GM12872 (cell line): ENCODE measurements around the gene TSPAN2.

Experiments
- TF ChIP-seq, protein P1 (sequence below): IDR thresholded peaks from 3 replicates; pipeline ENCODE4 v1.5.1; 2011; ENCODE audit warnings: low read depth, mild to moderate bottlenecking, low read length, moderate library complexity; ENCODE audit not compliant: insufficient read depth

TSPAN2 gene

GRCh38 chr1:115074839-115075534, 14.3 kb downstream of the TSPAN2 start:
- TF ChIP-seq, protein P1, sequence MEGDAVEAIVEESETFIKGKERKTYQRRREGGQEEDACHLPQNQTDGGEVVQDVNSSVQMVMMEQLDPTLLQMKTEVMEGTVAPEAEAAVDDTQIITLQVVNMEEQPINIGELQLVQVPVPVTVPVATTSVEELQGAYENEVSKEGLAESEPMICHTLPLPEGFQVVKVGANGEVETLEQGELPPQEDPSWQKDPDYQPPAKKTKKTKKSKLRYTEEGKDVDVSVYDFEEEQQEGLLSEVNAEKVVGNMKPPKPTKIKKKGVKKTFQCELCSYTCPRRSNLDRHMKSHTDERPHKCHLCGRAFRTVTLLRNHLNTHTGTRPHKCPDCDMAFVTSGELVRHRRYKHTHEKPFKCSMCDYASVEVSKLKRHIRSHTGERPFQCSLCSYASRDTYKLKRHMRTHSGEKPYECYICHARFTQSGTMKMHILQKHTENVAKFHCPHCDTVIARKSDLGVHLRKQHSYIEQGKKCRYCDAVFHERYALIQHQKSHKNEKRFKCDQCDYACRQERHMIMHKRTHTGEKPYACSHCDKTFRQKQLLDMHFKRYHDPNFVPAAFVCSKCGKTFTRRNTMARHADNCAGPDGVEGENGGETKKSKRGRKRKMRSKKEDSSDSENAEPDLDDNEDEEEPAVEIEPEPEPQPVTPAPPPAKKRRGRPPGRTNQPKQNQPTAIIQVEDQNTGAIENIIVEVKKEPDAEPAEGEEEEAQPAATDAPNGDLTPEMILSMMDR: no peak

GRCh38 chr1:115073298-115074087, 15.8 kb downstream of the TSPAN2 start:
- TF ChIP-seq, protein P1: no peak

GRCh38 chr1:115071012-115071664, 18.2 kb downstream of the TSPAN2 start:
- TF ChIP-seq, protein P1: no peak

DNA sequence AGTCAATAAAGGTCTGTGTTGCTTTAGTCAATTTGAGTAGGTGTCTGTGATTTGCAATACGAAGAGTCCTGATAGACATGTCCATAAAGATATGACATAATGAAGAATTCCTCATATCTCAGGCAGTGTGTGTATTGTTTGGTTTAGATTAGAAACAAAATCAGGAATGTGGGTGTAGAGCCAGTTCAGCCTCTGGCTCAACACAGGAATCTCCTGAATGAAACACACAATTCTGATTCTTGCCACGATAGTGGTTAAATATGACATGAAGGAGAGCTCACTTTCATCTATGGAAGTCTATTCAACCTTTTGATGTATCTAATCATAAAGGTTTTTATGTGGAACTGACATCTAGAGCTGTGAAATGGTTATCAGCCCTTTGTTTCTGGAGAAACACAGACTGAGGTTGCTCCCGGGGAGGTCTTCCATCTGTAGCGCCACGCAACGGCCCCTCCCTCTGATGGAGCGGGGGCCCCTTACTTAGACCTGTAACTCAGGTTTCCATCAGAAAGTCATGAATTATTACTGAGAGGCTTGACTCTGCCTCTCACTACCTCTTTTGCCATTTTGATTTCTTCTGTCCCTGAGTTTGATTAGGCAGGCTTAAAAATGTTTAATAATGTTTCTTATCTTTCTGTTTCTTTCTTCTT, 19.5 kb downstream of the TSPAN2 start:
- TF ChIP-seq, protein P1: no peak

DNA sequence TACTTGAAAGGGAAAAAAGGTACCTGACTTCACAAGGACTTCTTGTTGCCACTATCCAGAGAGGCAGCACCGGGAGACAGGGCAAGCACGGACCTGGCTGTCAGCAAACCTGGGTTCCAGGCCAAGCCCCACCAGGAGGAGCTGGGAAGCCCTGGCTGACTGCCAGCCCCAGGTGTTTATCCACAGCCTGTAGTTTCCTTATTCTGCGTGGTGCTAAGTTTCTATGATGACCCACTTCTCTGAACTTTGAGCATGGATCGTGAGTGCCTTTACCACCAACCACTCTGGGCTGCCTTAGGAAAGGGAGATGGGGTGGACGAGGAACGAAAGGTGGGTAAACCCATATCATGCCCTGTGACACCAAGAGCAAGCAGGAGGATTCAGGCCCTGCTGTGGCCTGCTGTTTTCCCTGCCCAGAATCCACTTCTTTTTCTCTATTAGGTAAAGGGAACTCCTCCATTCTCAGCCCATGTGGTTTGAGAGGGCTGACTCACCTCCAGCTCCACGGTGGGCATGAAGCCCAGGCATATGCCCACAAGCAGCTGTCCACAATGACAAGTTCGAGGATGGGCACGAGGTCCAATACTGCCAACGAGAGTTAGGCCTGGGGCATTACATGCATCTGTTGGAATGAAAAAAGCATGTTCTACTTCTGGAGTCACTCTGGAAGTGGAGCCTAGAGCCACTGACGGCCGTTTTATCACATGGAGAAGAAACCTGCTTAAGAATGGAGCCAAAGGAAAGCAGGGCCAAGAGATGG, 20.3 kb downstream of the TSPAN2 start:
- TF ChIP-seq, protein P1: no peak

DNA sequence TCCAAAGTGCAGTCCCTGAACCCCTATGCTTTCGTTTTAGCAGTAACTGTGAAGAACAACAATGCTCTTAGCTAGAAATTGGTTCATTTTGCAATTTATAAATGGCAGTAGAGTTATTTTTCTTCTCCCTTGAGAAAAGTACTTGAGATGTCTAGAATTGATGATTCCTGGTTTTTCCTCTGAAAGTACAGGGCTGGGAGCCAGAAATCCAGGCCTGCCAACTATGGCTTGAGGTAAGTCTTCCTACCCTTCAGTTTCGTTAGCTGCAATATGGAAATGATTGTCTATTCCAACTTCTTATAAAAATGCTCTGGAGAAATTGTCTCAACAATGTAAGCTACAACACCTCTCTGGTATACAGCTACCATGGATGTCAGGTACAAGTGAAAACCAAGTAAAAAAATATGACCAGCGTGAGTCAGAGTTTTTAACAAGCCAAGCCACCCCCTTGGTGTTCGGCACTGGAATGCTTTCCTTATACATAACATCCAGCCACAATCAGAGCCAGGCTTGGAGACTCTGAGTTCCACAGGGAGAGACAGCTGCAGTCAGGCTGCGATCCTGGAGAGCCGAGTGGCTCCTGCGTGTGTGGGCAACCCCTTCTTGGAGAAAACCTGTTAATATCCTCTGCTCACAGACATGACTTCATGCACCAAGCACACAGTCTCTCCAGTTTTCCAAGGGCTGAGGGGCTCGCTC, 22.0 kb downstream of the TSPAN2 start:
- TF ChIP-seq, protein P1: no peak
